GM19397 (cell line): Measurements from ENCODE around the gene GIGYF1.
"Not testable (repeated sequence)": the region's sequence is repeated elsewhere in the genome, so short reads cannot be mapped to it uniquely, and the experiment has no call there.

ENCODE experiments used
- ATAC-seq: cut with Tn5 transposase; IDR thresholded peaks from one replicate; pipeline ENCODE4 v1.9.1; 2021; ENCODE audit warnings: mild to moderate bottlenecking, moderate library complexity; ENCODE audit not compliant: unreplicated experiment

Gene GIGYF1

GRCh38 chr7:100708395-100708794 is 14.3 kb upstream of the GIGYF1 start:
- ATAC-seq: no peak

- ATAC-seq: no peak
Observed at GRCh38 chr7:100706672-100707311, 12.7 kb upstream of the GIGYF1 start.

GRCh38 chr7:100705753-100706671 is 12.0 kb upstream of the GIGYF1 start, which contains the start of gene POP7:
TSS of gene POP7 (plus strand) at chr7:100706121. CDS start at chr7:100706831, 710 bp downstream.
- ATAC-seq: peak; percentile 92

- ATAC-seq: peak; percentile 52
Observed at GRCh38 chr7:100705320-100705752, 11.3 kb upstream of the GIGYF1 start.

GRCh38 chr7:100701089-100701488 is 7.0 kb upstream of the GIGYF1 start:
- not testable (repeated sequence) for ATAC-seq

- ATAC-seq: no peak
Observed at GRCh38 chr7:100699018-100699417, 5.0 kb upstream of the GIGYF1 start.

- ATAC-seq: no peak
Observed at GRCh38 chr7:100696123-100696521, 2.1 kb upstream of the GIGYF1 start.

GRCh38 chr7:100693312-100694097 is 545 bp downstream of the GIGYF1 start:
- peak; percentile 15 for ATAC-seq

GRCh38 chr7:100692578-100692961 is 1.5 kb downstream of the GIGYF1 start:
- no peak for ATAC-seq

GRCh38 chr7:100691676-100692577 is 2.1 kb downstream of the GIGYF1 start:
- no peak for ATAC-seq

GRCh38 chr7:100689230-100690135 is 4.6 kb downstream of the GIGYF1 start:
- no peak for ATAC-seq

GRCh38 chr7:100688326-100688860 is 5.7 kb downstream of the GIGYF1 start:
- ATAC-seq: no peak

GRCh38 chr7:100687751-100688300 is 6.2 kb downstream of the GIGYF1 start:
- ATAC-seq: no peak

GRCh38 chr7:100687261-100687660 is 6.8 kb downstream of the GIGYF1 start:
- ATAC-seq: no peak

GRCh38 chr7:100686822-100687211 is 7.2 kb downstream of the GIGYF1 start:
- ATAC-seq: no peak

GRCh38 chr7:100686201-100686821 is 7.7 kb downstream of the GIGYF1 start:
- ATAC-seq: no peak

- ATAC-seq: no peak
Observed at GRCh38 chr7:100685631-100686145, 8.4 kb downstream of the GIGYF1 start.

- no peak for ATAC-seq
Observed at GRCh38 chr7:100685049-100685605, 8.9 kb downstream of the GIGYF1 start.
